WTC11 (cell line): ENCODE data around the gene MTERF4. TPM values are rescaled to one million over a fixed set of nuclear protein-coding genes. Genes with fewer than 3 reads are reported as not detected.

Experiments used
- ATAC-seq: fragments of 200-7000 bp; cut with Tn5 transposase; 2 replicates; pipeline ENCODE4 v1.10.0; 2021; ENCODE audit warnings: mild to moderate bottlenecking, moderate library complexity
- CTCF ChIA-PET: fragments of 300-600 bp; sonication (Branson Sonifier 250); formaldehyde crosslinking; loops from one replicate; lab custom pipeline; 2021; ENCODE audit warnings: antibody characterized with exemption; lab: Charles Lee
- POLR2A ChIA-PET: fragments of 350-600 bp; sonication (Branson Sonifier 250); formaldehyde crosslinking; loops from one replicate; lab custom pipeline; 2021; ENCODE audit warnings: antibody characterized with exemption; lab: Charles Lee
- DNase-seq: peaks from one replicate; pipeline ENCODE4 v3.0.0; 2021; ENCODE audit warnings: low spot score
- H3K27ac Mint-ChIP-seq: 2 replicates; pipeline ENCODE4 v1.8.0; 2021; ENCODE audit warnings: mixed read lengths
- H3K27me3 Mint-ChIP-seq: 2 replicates; pipeline ENCODE4 v1.8.0; 2021; ENCODE audit warnings: low read depth, mild to moderate bottlenecking, moderate library complexity, mixed read lengths
- H3K36me3 Mint-ChIP-seq: 2 replicates; pipeline ENCODE4 v1.8.0; 2021; ENCODE audit warnings: mixed read lengths
- H3K4me1 Mint-ChIP-seq: 2 replicates; pipeline ENCODE4 v1.8.0; 2022; ENCODE audit warnings: mixed read lengths
- H3K4me3 Mint-ChIP-seq: 2 replicates; pipeline ENCODE4 v1.8.0; 2021; ENCODE audit warnings: mild to moderate bottlenecking, moderate library complexity, mixed read lengths
- H3K9me3 Mint-ChIP-seq: 2 replicates; pipeline ENCODE4 v1.8.0; 2021; ENCODE audit warnings: mixed read lengths
- AFF4 ChIP-seq: sonication (generic); formaldehyde crosslinking; IDR thresholded peaks from 2 replicates; pipeline ENCODE4 v1.8.1; 2023; ENCODE audit warnings: mild to moderate bottlenecking, missing genetic modification reagents, borderline replicate concordance
- CBFB ChIP-seq: sonication (generic); formaldehyde crosslinking; IDR thresholded peaks from 2 replicates; pipeline ENCODE4 v1.8.1; 2022; ENCODE audit warnings: mild to moderate bottlenecking, low read depth, missing genetic modification reagents
- CREB1 ChIP-seq: sonication (generic); formaldehyde crosslinking; IDR thresholded peaks from 2 replicates; pipeline ENCODE4 v1.8.0; 2023; ENCODE audit warnings: mild to moderate bottlenecking, missing genetic modification reagents
- CTCF ChIP-seq: fragments of 200-600 bp; IDR thresholded peaks from 2 replicates; pipeline ENCODE4 v1.8.0; 2022; ENCODE audit warnings: antibody characterized with exemption
- ELF4 ChIP-seq: sonication (generic); formaldehyde crosslinking; IDR thresholded peaks from 2 replicates; pipeline ENCODE4 v1.8.1; 2022; ENCODE audit warnings: low read depth, mild to moderate bottlenecking, moderate library complexity, missing genetic modification reagents
- FOXP4 ChIP-seq: sonication (generic); formaldehyde crosslinking; IDR thresholded peaks from 2 replicates; pipeline ENCODE4 v1.8.0; 2022; ENCODE audit warnings: mild to moderate bottlenecking, missing genetic modification reagents
- JUN ChIP-seq: sonication (generic); formaldehyde crosslinking; IDR thresholded peaks from 2 replicates; pipeline ENCODE4 v1.8.0; 2023; ENCODE audit warnings: mild to moderate bottlenecking, missing genetic modification reagents
- KAT7 ChIP-seq: sonication (generic); formaldehyde crosslinking; IDR thresholded peaks from 2 replicates; pipeline ENCODE4 v1.8.1; 2023; ENCODE audit warnings: missing genetic modification reagents, mild to moderate bottlenecking, borderline replicate concordance
- MLX ChIP-seq: sonication (generic); formaldehyde crosslinking; IDR thresholded peaks from 2 replicates; pipeline ENCODE4 v1.8.1; 2023; ENCODE audit warnings: mild to moderate bottlenecking, missing genetic modification reagents, moderate library complexity
- NFE2L1 ChIP-seq: sonication (generic); formaldehyde crosslinking; IDR thresholded peaks from 2 replicates; pipeline ENCODE4 v1.8.1; 2023; ENCODE audit warnings: missing genetic modification reagents
- PRRX2 ChIP-seq: fragments of 250-450 bp; sonication (Bioruptor Pico); IDR thresholded peaks from 2 replicates; pipeline ENCODE4 v1.8.0; 2021; ENCODE audit warnings: mild to moderate bottlenecking
- SP1 ChIP-seq: sonication (generic); formaldehyde crosslinking; conservative IDR thresholded peaks from 2 replicates; pipeline ENCODE4 v1.8.1; 2022; ENCODE audit warnings: missing genetic modification reagents
- TEAD1 ChIP-seq: sonication (generic); formaldehyde crosslinking; IDR thresholded peaks from 2 replicates; pipeline ENCODE4 v1.8.0; 2022; ENCODE audit warnings: mild to moderate bottlenecking, missing genetic modification reagents
- ZMAT4 ChIP-seq: fragments of 250-450 bp; sonication (Bioruptor Pico); IDR thresholded peaks from 2 replicates; pipeline ENCODE4 v1.9.0; 2021; ENCODE audit warnings: mild to moderate bottlenecking
- ZNF232 ChIP-seq: sonication (generic); formaldehyde crosslinking; IDR thresholded peaks from 2 replicates; pipeline ENCODE4 v1.8.0; 2022; ENCODE audit warnings: mild to moderate bottlenecking, missing genetic modification reagents
- ZNF317 ChIP-seq: sonication (generic); formaldehyde crosslinking; IDR thresholded peaks from 2 replicates; pipeline ENCODE4 v1.8.1; 2023; ENCODE audit warnings: low read depth, mild to moderate bottlenecking, moderate library complexity, missing genetic modification reagents, borderline replicate concordance
- ZNF423 ChIP-seq: fragments of 250-450 bp; sonication (Bioruptor Pico); IDR thresholded peaks from 2 replicates; pipeline ENCODE4 v2.1.2; 2022; ENCODE audit warnings: mild to moderate bottlenecking, moderate library complexity
- ZNF512 ChIP-seq: sonication (generic); formaldehyde crosslinking; IDR thresholded peaks from 2 replicates; pipeline ENCODE4 v1.8.1; 2022; ENCODE audit warnings: missing genetic modification reagents, borderline replicate concordance
- total RNA-seq: library from RNA; stranded (reverse); gene quantifications from 3 replicates; pipeline ENCODE4 v1.2.3, GENCODE V29; 2021

Gene MTERF4
- total RNA-seq, 1 experiment from 2014 or later: 23.3 TPM

GRCh38 chr2:241050624-241051577 lies 51.2 kb downstream of the MTERF4 start:
- POLR2A ChIA-PET: no interaction called here

More at GRCh38 chr2:241050624-241051577, 51.2 kb downstream of the MTERF4 start:
- H3K4me1 Mint-ChIP-seq: no peaks in the 10 kb centered on the region
- DNase-seq: no peak
- H3K9me3 Mint-ChIP-seq: peaks cover 7% of the 10 kb centered on the region
- no peaks in the 10 kb centered on the region; the same call in 1 of the 2 replicates for H3K27me3 Mint-ChIP-seq
- no peaks in the 10 kb centered on the region for H3K36me3 Mint-ChIP-seq
- no peak overlapping the region for H3K4me3 Mint-ChIP-seq
- no peak for ATAC-seq
- CTCF ChIA-PET: interaction anchor here (1.1 kb wide), 1 partner anchor 67 kb away, joined by 3 read pairs; no protein-coding TSS in a partner anchor
- H3K27ac Mint-ChIP-seq: no peak overlapping the region
- TF ChIP-seq KAT7 (no peak), ELF4 (CRISPR knock-in tag) (no peak), CBFB (no peak), ZNF512 (no peak), ZNF317 (CRISPR knock-in tag) (no peak), JUN (no peak), MLX (CRISPR knock-in tag) (no peak), ZNF232 (no peak), SP1 (CRISPR knock-in tag) (no peak), FOXP4 (CRISPR knock-in tag) (no peak), TEAD1 (CRISPR knock-in tag) (no peak), ZNF423 (no peak), PRRX2 (CRISPR knock-in tag) (no peak), CTCF (no peak), ZMAT4 (CRISPR knock-in tag) (no peak), AFF4 (CRISPR knock-in tag) (no peak), CREB1 (CRISPR knock-in tag) (no peak), NFE2L1 (CRISPR knock-in tag) (no peak)
